PFSK-1 (cell line): ENCODE measurements around the gene HECTD4.

Experiments
- FOXP2 ChIP-seq: optimal IDR thresholded peaks from 2 replicates; pipeline ENCODE3; 2011; ENCODE audit warnings: borderline replicate concordance, control low read depth, inconsistent platforms; ENCODE audit not compliant: insufficient read depth; ENCODE audit errors: extremely low read length, extremely low read depth
- POLR2AphosphoS5 ChIP-seq: IDR thresholded peaks from 2 replicates; pipeline ENCODE4 v1.6.1; 2012; ENCODE audit warnings: low read depth, mild to moderate bottlenecking, control low read depth, low read length, moderate library complexity
- SIN3A ChIP-seq: IDR thresholded peaks from 2 replicates; pipeline ENCODE4 v1.6.1; 2012; ENCODE audit warnings: mild to moderate bottlenecking, low read length, moderate library complexity, borderline replicate concordance; ENCODE audit not compliant: insufficient read depth
- TAF1 ChIP-seq: IDR thresholded peaks from 2 replicates; pipeline ENCODE4 v1.6.1; 2012; ENCODE audit warnings: low read length, control low read depth, borderline replicate concordance; ENCODE audit not compliant: insufficient read depth
- TF ChIP-seq, protein P1 (sequence below), 2 experiments: IDR thresholded peaks; 2 replicates each; pipeline versions ENCODE4 v1.6.1 to v1.8.0; 2011 to 2012; ENCODE audit warnings: low read depth in 2 of 2, low read length in 2 of 2, control low read depth in 1 of 2, inconsistent platforms in 1 of 2, mild to moderate bottlenecking in 1 of 2, moderate library complexity in 1 of 2; ENCODE audit not compliant: insufficient read depth in 1 of 2

HECTD4 gene

DNA sequence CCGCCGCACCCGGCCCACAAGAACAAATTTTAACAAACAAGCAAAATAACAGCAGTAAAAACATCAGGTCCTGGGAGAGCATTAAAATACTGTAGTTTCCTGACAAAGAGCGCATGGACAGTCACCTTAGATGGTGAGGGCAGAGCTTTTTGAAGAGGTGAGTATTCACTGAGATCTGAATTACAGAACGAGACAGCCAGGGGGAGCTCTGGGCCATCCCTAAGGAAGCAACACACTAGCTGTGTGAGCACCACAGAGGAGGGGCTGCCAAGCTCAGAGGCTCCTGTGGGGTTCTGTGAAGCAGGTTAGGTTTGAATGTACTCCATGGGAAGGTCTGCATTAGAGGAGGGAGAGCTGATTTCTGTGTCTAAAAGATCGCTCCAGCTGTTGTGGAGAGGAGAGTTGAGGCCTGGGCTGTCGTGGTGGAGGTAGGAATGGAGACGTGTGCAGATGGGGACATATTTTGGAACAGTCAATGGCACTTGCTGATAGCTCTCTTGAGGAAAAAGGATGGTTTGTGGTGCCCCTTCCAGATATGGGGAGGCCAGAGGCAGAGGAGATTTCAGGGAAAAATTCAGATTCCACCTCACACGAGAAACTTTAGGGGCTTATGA, 184.0 kb downstream of the HECTD4 start:
- TF ChIP-seq TAF1 (no peak), SIN3A (no peak), POLR2AphosphoS5 (no peak), FOXP2 (no peak)
- TF ChIP-seq, protein P1, sequence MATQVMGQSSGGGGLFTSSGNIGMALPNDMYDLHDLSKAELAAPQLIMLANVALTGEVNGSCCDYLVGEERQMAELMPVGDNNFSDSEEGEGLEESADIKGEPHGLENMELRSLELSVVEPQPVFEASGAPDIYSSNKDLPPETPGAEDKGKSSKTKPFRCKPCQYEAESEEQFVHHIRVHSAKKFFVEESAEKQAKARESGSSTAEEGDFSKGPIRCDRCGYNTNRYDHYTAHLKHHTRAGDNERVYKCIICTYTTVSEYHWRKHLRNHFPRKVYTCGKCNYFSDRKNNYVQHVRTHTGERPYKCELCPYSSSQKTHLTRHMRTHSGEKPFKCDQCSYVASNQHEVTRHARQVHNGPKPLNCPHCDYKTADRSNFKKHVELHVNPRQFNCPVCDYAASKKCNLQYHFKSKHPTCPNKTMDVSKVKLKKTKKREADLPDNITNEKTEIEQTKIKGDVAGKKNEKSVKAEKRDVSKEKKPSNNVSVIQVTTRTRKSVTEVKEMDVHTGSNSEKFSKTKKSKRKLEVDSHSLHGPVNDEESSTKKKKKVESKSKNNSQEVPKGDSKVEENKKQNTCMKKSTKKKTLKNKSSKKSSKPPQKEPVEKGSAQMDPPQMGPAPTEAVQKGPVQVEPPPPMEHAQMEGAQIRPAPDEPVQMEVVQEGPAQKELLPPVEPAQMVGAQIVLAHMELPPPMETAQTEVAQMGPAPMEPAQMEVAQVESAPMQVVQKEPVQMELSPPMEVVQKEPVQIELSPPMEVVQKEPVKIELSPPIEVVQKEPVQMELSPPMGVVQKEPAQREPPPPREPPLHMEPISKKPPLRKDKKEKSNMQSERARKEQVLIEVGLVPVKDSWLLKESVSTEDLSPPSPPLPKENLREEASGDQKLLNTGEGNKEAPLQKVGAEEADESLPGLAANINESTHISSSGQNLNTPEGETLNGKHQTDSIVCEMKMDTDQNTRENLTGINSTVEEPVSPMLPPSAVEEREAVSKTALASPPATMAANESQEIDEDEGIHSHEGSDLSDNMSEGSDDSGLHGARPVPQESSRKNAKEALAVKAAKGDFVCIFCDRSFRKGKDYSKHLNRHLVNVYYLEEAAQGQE (IDR thresholded peaks at IDR 0.05; ENCODE audit: insufficient read depth in 1 of 2, low read depth in 2 of 2, low read length in 2 of 2), result no peak

DNA sequence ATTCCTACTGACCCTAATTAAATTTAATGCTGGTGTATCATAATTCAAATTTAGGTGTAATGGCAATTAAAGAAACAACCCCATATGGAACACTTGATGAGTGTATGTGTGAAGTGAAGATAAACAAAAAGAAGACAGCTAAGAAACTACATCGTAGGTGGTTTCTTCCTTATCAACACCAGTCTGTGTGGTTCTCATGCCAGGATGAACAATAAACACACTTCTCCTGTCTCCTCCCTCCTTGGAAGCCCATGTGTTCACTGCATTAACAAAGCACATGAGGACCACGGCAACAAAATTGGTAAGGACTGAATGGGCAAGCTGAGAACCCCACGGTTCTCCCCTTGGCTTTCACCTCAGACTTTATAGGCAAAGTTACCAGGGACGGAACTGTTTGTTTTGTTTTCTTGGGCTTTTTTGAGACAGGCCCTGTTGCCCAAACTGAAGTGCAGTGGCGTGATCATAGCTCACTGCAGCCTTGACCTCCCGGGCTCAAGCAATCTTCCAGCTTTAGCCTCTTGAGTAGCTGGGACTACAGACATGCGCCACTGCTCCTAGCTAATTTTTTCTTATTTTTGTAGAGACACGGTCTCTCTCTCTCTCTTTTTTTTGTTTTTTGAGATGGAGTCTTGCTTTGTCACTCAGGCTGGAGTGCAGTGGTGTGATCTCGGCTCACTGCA, 185.9 kb downstream of the HECTD4 start:
- no peak for TF ChIP-seq FOXP2
- no peak for TF ChIP-seq POLR2AphosphoS5
- TF ChIP-seq SIN3A, result no peak
- TF ChIP-seq, protein P1 (IDR thresholded peaks at IDR 0.05; ENCODE audit: insufficient read depth in 1 of 2, low read depth in 2 of 2, low read length in 2 of 2), result no peak
- TF ChIP-seq TAF1, result no peak

DNA sequence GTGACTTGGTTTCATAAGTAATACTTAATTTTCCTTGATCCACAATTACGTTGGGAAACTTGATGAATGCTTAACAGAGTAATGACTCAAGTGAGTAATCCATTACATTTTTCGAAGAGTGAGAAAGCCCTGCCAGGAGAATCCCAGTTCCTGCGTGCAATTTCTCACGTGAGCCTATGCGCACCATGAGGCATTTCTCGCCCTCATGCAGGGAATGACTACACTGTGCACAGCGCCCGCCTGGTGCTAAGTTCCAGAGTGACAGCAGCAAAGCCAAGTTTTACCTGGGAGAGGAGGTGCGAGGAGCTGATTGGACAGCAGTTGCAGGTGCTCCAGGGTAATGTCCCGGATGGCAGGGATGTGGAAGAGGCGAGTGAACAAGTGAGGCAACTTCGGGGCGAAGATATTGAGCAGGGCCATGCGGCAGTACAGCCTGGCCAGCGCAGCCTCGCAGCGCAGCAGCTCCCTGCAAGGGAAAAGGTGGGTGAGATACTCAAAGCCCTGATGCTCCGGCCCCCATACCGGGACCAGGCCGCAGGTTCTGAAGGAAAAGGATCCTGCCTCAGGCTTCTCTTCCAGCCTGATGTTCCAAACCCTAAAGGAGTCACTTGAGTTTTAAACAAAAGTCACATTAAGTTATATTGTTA, 187.5 kb downstream of the HECTD4 start:
- TF ChIP-seq, protein P1 (IDR thresholded peaks at IDR 0.05; ENCODE audit: insufficient read depth in 1 of 2, low read depth in 2 of 2, low read length in 2 of 2), result no peak
- TF ChIP-seq TAF1 (no peak), SIN3A (no peak), POLR2AphosphoS5 (no peak), FOXP2 (no peak)

DNA sequence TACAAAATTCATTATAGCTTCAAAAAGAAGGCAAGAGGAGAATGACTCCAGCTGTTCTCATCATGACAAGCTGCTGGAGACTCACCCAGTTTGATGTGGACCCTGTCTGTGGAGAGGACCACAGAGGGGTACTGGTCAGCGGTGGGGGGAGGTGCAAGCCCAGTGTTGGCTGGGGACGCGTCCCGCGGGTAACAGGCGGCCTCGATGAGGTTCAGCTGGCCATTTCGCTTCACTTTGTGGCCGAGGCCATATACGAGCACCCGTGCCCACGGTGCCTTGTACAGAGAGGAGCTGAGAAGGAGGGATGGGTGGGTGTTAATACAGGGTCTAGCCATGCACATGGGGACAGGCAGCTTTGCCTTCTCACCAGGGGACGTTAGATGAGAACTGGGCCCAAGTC, 189.8 kb downstream of the HECTD4 start:
- TF ChIP-seq SIN3A (no peak), POLR2AphosphoS5 (no peak), FOXP2 (no peak), TAF1 (no peak)
- TF ChIP-seq, protein P1 (IDR thresholded peaks at IDR 0.05; ENCODE audit: insufficient read depth in 1 of 2, low read depth in 2 of 2, low read length in 2 of 2), result no peak
